Stimulated activated CD4-positive, alpha-beta T cell treated with anti-CD3 and anti-CD28 coated beads, Interleukin-12 subunit alpha, Interleukin-12 subunit beta, amount 100 ng/mL, for 48 hours (primary cell): ENCODE measurements around the gene BBS10.
"Not testable (repeated sequence)": the region's sequence is repeated elsewhere in the genome, so short reads cannot be mapped to it uniquely, and the experiment has no call there.

Experiments
- DNase-seq, 3 donors: peaks; one replicate each; pipeline ENCODE4 v3.0.0-alpha.2; 2020; ENCODE audit warnings: low read depth in 2 of 3, low spot score in 1 of 3

Gene BBS10

DNA sequence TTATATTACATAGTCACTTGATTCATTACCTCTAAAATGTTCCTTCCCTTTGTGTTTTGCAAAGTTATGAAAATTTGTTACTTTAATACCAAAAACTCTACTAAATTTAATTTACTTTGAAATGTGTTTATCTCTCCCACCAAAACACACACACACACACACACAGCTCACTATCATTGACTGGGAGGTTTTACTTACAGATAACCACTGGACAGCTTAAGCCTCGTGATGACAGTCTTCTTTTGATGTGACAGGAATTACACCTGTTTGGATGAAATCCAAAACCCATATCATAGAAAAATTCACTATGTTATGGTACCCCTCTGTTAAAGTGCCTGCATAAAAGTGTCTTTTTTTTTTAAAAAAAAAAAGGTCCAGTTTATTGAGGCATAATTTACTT is 15.6 kb downstream of the BBS10 start:
- no peak for DNase-seq

GRCh38 chr12:76329606-76330005 is 18.6 kb downstream of the BBS10 start:
- no peak for DNase-seq

DNA sequence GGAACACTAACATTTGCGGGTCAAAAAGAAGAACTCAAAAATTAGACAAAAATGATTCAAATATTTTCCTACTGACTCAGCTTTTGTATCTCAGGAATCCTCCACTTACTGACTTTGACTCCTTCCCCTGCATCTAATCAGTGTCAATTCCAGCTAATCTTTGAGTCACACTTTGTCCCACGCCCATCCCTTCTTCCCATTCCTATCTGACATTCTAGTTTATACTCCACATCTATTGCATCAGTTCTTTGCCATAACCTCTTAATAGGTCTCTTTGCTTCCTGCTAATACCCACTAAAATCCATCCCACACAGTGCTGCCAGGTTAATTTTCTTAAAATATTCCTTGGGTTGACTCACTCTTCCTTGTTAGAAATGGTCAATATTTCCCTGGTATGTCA is 19.1 kb downstream of the BBS10 start:
- DNase-seq: no peak

DNA sequence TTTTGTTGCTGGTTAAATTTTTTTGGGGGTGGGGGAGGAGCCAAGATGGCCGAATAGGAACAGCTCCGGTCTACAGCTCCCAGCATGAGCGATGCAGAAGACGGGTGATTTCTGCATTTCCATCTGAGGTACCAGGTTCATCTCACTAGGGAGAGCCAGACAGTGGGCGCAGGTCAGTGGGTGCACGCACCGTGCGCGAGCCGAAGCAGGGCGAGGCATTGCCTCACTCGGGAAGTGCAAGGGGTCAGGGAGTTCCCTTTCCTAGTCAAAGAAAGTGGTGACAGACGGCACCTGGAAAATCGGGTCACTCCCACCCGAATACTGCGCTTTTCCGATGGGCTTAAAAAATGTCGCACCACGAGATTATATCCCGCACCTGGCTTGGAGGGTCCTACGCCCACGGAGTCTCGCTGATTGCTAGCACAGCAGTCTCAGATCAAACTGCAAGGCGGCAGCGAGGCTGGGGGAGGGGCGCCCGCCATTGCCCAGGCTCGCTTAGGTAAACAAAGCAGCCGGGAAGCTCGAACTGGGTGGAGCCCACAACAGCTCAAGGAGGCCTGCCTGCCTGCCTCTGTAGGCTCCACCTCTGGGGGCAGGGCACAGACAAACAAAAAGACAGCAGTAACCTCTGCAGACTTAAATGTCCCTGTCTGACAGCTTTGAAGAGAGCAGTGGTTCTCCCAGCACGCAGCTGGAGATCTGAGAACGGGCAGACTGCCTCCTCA is 28.5 kb downstream of the BBS10 start:
- DNase-seq: not testable (repeated sequence)

DNA sequence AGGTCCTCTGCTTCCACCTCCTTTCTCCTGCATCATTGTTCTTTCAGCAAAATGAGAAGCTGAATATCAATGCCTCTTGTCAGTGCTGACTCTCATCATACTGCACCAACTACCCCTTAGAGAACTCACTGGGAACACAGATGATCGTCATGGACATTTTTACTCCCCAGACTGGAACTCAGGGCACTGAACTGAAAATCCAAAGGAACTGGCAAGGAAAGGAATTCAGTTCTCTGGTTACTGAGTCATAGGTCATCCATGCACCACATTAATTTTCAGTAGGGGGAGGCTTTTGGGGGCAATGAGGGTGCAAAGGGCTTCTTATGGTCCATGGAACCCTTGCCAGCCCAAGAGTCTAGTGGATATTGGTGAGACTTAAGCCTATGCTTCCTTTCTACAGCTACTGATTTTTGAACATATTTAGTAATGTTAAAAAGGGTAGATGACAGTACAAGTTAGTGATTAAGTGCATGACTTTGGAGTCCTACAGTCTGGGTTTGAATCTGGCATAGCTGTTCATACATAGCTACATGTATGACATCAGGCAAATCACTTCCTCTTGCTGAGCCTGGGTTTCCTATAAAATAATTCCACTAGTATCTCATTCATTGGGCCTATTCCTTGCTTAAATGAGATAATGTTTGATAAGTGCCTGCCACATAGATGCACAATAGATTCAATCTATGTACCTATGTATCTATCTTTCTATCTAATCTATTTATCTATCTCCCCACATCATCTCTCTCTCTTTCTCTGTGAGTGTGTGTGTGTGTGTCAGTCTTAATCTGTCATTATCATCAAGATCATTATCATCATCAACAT is 29.2 kb downstream of the BBS10 start:
- no peak for DNase-seq

DNA sequence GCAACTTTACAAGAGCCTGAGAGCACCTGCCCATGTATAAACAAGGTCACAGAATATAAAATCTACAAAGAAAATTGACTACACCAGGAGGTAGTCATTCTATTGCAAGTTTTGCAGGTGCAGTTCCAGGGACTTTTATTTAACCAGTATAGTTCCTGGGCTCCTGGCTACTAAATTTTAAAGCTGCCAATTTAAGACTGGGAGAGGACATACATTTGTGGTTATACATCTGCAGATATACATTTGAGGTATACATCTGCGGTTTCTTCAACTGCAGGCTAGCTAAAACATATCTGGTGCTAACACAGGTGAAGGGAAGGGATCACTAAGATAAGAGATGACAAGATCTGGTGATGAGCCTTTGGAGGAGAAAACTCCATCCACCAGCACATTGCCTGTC is 30.2 kb downstream of the BBS10 start:
- no peak for DNase-seq

DNA sequence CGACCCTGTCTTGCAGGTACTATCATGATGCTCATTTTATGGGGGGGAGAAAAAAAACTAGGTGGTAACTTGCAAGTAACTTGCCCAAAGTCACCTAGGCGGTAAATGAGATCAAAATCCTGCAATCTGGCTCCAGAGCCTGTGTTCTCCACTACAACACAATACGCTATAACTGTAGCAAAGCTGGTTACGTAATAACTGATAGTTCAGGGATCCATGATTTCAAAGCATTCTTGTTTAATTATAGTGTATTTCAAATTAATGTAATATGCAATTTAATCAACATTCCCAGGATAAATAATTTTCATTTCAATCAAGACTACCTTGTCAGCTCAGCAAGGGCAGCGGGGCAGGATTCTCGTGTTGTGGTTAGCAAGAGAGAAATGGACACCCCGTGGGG is 31.7 kb downstream of the BBS10 start:
- DNase-seq: no peak

DNA sequence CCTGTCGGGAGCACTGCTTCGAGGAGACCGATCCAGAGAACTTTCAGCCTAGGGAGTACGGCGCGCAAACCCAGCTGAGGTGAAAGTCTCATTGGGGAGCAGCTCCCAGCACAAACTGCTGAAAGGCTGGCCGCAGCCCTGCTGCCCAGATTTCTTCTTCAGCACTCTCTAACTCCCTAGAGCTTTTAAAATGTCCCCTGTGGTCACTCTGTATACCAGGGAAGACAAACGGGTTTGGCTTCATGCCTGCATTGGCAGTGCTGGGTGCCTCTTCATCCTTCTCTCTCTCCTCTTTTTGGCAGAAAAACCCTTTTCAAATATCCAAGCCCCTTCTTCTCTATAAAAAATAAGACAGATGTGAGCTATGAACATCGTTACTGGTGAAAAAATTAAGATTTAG is 34.9 kb downstream of the BBS10 start:
- no peak for DNase-seq

DNA sequence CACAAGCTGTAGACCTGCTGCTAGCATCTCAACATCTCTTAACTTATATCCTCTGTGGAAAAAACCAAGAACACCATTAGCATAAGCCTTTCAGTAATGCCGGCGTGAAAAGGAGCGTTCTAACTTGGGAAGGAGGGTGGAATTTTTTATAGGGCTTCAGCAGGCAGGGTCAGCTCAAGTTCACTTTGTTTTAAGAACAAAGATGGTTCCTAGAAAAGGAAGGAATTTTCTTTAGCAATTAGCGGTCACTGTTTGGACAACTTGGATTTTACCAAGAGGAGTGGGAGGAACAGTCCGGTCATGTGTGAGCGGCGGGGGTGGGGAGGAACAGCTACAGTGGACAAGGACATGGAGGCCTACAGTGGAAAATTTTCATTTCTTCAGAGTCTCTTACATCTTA is 35.9 kb downstream of the BBS10 start:
- DNase-seq: no peak

- no peak for DNase-seq
Observed at GRCh38 chr12:76311796-76312195, 36.4 kb downstream of the BBS10 start.

- no peak for DNase-seq
Observed at GRCh38 chr12:76310110-76310509, 38.1 kb downstream of the BBS10 start.

- no peak for DNase-seq
Observed at GRCh38 chr12:76308866-76309265, 39.3 kb downstream of the BBS10 start.

GRCh38 chr12:76307083-76307482 is 41.1 kb downstream of the BBS10 start:
- no peak for DNase-seq

DNA sequence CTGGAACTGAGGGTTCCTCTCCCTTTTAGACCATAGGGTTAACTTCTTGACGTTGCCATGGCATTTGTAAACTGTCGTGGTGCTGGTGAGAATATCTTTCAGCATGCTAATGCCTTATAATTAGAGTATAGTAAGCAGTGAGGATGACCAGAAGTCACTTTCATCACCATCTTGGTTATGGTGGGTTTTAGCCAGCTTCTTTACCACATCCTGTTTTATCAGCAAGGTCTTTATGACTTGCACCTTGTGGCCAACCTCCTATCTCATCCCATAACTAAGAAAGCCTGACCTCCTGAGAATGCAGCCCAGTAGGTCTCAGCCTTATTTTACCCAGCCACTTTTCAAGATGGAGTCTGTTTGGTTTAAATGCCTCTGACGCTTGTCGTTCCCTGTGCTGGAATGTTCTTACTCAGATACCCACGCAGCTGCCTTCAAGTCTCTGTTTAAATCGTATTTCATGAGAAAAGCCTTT is 44.2 kb downstream of the BBS10 start:
- DNase-seq: no peak

DNA sequence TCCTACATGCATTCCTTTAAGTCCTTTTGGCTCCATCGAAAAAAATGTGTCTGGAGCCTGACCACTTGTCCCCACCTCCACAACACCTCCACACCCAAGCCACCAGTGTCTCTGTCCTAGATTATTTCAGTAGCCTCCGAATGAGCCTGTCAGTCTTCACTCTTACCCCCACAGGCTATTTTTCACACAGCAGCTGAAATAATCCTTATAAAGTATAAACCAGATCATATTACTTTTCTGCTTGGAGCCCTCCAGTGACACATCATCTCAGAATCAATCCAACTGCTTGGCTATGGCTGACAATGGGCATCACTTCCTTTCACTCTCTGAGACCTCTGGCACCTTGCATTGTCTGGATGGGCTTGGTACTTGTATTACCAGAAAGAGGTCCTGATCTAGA is 44.9 kb downstream of the BBS10 start:
- no peak for DNase-seq

DNA sequence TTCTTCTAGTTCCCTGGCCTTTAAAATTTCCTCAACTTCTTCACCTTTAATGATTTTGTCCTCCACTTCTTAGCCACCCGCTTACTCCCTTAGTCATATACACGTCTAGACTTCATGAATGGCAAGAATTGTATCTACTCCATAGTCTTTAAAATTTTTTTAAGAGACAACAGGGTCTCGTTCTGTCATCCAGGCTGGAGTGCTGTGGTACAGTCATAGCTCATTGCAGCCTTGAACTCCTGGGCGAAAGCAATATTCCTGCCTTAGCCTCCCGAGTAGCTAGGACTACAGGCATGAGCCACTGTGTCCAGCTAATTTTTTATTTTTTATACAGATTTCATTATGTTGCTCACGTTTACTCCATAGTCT is 47.9 kb downstream of the BBS10 start:
- no peak for DNase-seq

DNA sequence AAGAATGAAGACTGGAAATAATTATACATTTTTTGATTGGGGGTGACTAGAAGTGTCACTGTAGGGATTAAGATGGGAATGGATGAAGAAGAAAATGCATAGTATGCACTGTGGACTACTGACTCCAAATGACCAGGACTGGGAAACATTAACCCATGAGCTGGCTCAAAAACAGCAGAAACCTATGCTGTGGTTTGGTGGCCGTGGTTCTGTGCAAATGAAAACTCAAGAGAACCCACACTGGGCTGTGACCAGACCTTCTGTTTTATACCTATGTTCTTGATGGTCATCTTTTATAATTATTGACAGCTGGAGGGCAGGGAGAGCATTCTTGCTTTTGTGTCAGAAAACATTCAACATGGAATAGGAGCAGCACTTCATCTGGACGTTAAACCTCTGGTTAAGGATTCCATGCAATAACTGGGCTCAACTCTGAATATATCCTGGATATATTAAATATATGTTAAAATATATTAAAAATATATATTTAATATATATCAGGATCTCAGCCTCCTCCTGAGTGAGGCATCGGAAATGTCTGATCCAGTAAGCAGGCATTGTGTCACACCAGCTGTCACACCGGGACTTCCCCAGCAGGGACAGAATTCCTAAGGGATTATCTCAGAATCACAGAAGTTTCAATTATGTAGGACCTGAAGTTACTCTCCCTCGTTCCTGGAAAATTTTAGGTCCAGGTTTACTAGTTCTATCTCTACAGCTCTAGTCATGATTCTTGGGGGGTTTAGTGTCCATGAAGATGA is 48.5 kb downstream of the BBS10 start:
- no peak for DNase-seq
